ENCODE measurements around the gene USP3.

The USP3 gene

GRCh38 chr15:63497642-63498467, 6.5 kb upstream of the USP3 start:
- no peak for DNase-seq (ENCODE audit: low spot score)

GRCh38 chr15:63499175-63499549, 5.2 kb upstream of the USP3 start:
- no peak for DNase-seq (ENCODE audit: low spot score)

GRCh38 chr15:63499611-63500010, 4.8 kb upstream of the USP3 start:
- DNase-seq (ENCODE audit: low spot score) = no peak

DNA sequence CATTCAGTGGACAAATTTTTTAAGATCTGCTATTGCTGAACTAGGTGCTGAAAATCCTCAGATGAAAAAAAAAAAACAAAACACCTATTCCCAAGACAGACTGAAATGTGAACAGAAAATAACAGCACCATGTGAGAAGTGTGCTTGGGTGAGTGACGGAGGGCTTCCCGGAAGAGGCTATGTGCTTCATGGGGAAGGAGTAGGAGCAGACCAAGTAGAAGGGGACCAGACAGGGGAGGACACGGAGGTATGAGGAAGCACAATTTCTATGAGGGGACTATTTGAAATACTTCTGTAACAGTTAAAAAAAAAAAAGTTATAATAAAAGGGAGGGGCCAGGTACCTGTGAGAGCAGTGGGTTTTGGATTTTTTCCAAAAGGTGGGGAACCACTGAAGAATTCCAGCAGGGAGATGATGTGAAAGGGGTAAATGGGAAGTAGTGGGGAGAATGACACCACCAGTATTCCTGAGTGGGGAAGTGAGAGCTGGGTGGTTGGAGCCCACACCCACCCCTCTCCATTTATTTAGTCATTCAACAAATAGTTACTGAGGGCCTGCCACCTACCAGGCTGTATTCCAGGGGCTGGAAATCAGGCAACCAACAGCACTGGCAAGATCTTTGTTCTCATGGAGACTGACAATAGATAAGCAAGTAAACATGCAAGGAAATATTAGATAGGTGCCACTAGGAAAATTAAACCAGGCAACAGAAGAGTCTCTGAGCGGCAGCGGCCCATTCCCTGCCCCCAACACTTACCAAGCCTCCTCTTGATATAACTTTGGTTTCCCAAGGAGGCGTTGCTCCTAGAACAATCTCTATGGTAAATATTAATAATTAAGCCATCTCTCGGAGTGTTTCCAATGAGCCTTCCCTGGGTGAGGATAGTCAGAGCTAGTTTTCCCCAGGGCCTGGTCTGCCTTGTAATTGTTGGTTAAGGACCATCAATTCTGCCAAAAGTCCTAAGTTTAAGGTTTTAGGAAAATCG, 3.8 kb upstream of the USP3 start:
- DNase-seq (ENCODE audit: low spot score) = no peak

DNA sequence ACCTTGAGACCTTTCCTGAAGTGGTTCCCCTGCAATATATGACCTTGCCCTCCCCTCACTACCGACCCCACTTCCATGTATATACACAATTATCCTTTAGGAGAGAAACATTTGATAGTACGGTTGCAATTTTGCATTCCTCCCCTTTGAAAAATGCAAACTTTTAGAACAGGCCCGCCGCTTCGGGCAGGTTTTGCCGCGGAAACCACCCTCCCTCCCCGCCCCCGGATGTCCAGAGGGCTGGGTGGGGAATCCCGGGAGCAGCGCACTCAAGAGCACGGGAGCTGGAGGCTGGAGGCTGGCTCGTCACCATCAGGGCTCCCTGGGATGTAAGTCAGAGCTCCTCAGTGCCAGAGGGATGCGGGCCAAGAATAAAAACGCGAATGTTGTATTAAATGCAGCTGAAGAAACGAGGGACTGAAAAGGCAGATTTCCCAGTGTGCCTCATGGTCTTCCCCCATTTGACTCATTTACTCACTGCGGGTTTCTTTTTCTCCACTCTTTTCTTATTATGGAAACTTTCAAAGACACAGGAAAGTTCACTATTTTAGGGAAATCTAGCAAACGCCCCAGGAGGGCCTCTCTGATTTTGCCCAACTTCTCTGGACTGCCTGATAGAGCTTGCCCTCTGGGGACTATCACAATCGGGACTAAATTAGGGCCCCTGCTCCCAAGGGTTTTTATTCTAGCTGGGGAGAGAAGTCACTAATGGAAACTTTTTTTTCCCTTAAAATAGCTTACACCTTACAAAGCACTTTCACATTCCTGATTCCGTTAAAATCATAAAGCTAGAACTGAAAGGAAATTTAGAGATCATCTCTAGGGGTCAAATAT, 2.9 kb upstream of the USP3 start:
- DNase-seq (ENCODE audit: low spot score) = peak; percentile 21

- no peak for DNase-seq (ENCODE audit: low spot score)
Observed at GRCh38 chr15:63502137-63502766, 2.1 kb upstream of the USP3 start.

DNA sequence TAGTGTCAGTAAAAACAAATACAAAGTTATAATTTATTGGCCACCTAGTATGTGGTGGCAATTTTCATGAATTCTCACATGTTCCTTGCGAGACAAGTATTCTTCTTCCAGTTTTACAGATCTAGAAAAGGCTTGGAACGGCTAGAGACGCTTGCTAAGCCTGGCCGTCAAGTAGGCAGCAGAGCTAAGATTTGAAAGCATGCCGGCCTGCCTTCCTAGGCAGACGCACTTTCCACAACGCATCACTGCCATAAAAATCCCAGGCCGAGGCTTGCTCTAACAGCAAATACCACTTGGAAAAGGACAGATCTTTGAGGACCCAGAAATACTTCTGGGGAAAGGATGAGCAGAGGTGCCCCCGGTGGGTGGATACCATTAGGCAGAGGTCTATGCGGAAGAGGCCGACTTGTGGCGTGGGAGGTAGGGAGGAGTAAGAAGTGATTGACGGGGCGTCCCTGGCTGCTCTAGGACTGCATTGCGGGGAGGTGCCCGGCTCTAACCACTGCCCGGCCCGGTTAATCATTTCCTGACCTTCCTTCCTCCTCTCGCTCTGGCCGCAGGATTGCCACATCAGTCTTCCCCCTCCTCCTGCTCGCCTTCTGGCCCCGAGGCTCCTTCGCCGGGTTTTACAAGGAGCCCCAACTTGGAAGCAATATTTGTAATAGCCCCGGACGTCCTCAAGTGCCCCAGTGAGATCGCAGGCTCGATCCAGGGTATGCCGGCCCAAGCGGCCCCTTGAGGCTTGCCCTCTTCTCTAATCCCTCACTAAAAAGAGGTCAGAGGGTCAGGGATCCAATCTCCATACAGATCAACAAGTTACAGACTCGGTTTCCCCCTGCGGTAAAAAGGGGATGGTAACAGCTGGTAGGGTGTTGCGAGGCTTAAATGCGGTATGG, 1.3 kb upstream of the USP3 start:
- no peak for DNase-seq (ENCODE audit: low spot score)

- DNase-seq (ENCODE audit: low spot score) = no peak
Observed at GRCh38 chr15:63503739-63504246, 600 bp upstream of the USP3 start.

- DNase-seq (ENCODE audit: low spot score) = no peak
Observed at GRCh38 chr15:63504979-63505841, 817 bp downstream of the USP3 start.

DNA sequence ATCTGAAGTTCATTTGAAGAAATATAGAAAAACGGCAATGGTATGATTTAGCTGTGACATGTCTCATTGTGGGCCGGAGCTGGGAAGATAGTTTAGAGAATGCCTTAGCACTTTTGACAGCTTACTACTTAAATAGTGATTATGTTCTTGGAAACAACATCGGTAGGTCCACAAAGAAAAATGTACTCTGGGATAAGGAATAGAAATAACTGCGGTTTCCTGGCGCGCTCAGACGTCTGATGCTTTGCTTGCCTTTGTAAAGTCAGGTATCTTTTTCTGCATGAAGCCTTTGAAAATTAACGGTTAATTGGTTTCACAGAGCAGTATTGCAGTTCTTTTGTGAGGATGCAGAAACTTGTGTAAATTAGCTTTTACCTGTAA, 1.4 kb downstream of the USP3 start:
- no peak for DNase-seq (ENCODE audit: low spot score)

GRCh38 chr15:63506537-63507035, 2.2 kb downstream of the USP3 start:
- DNase-seq (ENCODE audit: low spot score) = no peak

DNA sequence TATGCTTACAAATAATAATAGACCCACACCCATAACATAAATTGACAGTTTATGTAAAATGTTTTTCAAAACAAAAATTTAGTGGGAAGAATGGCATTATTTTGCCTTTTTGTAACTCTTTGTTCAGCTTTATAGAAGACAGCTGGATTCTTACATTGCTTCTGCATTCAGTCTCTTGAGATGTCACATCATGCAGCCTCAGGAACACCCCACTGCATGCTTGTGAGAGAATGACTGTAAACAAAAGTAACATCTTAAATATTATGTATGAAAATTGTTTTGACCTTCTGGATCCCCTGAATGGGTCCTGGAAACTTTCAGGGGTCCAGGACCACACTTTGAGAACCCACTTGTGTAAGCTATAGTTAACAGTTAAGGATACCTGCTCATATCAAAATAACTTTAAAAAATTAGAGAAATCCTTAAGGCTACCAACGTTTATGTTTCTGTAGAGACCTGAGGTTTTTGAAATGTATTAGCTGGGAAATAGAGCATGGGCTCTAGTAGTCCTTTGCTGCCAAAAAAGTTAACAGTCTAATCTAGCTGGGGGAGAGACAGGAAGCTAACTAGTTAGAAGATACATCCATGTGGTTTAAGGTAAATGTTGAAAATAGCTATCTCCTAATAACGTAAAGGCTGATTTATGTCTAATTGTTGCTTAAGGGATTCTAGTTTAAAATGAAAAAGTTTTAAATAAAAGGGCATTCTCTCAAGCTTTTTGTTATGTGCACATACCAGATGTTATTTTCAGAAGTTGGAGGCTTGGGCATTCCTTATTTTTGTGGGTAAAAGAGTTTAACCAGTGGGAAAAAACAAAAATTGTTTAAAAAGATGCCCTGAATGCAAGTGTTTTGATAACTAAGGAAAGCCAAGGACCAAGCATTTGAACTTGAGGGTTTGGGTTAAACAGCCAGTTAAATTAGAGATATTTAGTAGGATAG, 3.8 kb downstream of the USP3 start:
- no peak for DNase-seq (ENCODE audit: low spot score)

DNA sequence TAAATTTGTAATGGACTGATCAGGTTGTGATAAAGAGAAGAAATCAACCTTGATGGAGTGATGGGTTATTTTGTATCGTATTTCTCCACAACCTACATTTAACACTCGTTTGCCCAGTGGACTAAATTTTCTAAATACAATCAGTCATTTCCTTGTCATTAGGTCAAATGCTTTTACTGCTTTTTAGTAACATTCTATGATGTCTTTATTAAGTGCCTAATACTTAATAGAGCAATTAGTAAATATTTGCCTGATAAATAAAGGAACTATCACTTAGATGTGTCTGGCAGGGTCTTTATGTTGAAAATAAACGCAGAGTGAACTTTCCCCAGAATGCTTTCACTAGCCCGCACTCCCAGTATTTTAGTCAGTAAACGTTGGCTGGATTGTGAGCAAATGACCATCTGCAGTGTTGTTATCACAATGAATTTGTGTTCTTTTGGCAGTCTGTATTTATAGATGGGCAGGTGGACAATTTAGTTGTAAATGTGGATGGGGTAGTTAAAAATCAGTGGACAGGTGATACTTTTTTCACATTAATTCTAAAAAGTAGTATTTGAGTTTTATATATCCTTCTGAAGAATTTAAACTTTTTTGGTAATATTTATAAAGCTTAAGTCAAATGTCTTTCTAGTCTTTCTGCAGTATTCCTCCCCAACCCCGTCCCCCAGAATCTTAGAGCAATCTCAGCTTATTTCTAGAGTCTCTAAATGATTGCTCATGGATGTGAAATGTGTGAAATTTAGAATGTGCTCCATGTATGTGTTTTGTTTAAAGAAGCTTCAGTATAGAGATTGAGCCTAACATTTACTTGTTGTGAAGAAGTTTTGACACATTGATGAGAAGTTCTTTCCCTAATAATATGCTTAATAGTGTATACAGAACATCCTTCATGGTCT, 4.9 kb downstream of the USP3 start:
- no peak for DNase-seq (ENCODE audit: low spot score)

GRCh38 chr15:63509955-63510940, 5.9 kb downstream of the USP3 start:
- no peak for DNase-seq (ENCODE audit: low spot score)

GRCh38 chr15:63512148-63512547, 7.8 kb downstream of the USP3 start:
- DNase-seq (ENCODE audit: low spot score) = no peak

DNA sequence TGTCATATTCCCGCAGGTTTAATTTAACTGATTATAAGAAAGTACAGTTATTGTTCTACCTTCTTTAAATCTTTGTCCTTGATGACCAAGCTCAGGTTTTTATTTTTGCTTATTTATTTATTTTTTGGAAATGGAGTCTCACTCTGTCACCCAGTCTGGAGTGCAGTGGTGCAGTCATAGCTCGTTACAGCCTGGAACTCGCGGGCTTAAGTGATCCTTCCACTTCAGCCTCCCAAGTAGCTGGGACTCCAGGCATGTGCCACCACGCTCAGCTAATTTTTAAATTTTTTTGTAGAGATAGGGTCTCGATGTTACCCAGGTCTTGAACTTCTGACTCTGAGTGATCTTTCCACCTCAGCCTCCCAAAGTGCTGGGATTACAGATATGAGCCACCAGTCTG, 8.9 kb downstream of the USP3 start:
- no peak for DNase-seq (ENCODE audit: low spot score)
